Measurements from ENCODE around the gene PXYLP1. TPM values are rescaled to one million over a fixed set of nuclear protein-coding genes. Genes with fewer than 3 reads are reported as not detected.
A peak's percentile ranks its signal among the peaks of the same experiment; 100 is the strongest.

Gene PXYLP1
- total and polyA plus RNA-seq, 9 of the 15 experiments (the other 6 are each of a cell fraction or from before 2014, with no cell fraction given): 0.80 to 2.9 (median 1.3) TPM

DNA sequence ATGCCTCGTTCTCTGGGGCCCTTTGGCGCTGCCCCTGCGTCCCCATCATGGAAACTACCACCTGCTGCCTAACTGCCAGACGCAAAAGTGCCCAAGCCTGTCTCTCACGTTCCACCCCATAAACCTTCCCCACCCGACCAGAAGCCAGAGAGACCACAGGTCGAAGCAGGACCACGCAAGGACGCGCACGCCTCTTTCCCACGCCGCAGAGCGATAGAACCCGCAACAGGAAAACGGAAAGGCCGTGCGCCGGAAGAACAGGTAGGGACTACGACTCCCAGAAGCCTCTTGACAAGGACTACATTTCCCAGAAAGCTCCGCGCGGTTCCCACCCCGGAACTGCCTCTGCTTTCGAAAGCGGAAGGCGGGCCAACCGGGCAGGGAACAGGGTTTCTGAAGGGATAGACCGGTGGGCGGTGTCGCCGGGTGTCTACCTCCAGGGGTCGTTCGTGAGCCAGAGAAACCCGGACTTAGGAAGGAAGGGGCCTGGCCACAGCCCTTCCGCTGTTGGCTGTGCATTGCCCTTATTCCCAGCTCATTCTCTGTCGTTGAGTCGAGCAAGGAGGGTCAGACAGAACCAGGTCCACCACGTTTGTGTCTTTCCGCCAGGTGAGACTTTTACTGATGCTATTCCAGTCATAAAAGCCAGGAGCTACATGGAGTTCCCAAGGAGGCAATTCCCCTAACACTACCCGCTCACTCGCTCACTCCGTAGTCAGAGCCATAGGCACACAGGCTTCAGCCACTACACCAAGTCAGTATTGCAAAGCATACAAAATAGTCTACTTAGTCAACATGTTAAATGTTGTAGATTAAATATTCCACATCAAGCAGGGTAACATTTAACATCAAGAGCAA is 80.1 kb downstream of the PXYLP1 start (continued):
- TF ChIP-seq MYC (IDR thresholded peaks at IDR 0.05; ENCODE audit: low read depth, low read length) (peak; percentile 90), MYC (CRISPR knock-in tag; IDR thresholded peaks at IDR 0.05; ENCODE audit: borderline replicate concordance, low read depth) (no peak; the same call in 1 of the 2 replicates), ZBTB7A (IDR thresholded peaks at IDR 0.05; ENCODE audit: borderline replicate concordance, control insufficient read depth, low read depth, low read length) (peak; percentile 31; the same call in 1 of the 2 replicates), TAF1 (IDR thresholded peaks at IDR 0.05; ENCODE audit: control insufficient read depth, extremely low read depth, insufficient read depth, low read length, severe bottlenecking) (peak; percentile 59), ZNF24 (IDR thresholded peaks at IDR 0.05) (peak; percentile 31; the same call in 1 of the 2 replicates), RBM34 (IDR thresholded peaks at IDR 0.05; ENCODE audit: borderline replicate concordance, insufficient read depth, low read length) (no peak), JUN (IDR thresholded peaks at IDR 0.05; ENCODE audit: borderline replicate concordance, low read depth, low read length) (0 out of 2 replicates have a peak, but pooled peaks have one; percentile 15), JUN (CRISPR knock-in tag; IDR thresholded peaks at IDR 0.05; ENCODE audit: borderline replicate concordance) (no peak; the same call in 1 of the 2 replicates), NRF1 (conservative IDR thresholded peaks at IDR 0.05 in 1 of 2, IDR thresholded peaks at IDR 0.05 in 1 of 2) (peak; percentile 54 to 67; a peak in 3 of 4 replicates), PHF20 (IDR thresholded peaks at IDR 0.05; ENCODE audit: partially characterized antibody) (peak; percentile 92), ERF (CRISPR knock-in tag; IDR thresholded peaks at IDR 0.05) (peak; percentile 62; the same call in 1 of the 2 replicates)
- TF ChIP-seq, protein P1, sequence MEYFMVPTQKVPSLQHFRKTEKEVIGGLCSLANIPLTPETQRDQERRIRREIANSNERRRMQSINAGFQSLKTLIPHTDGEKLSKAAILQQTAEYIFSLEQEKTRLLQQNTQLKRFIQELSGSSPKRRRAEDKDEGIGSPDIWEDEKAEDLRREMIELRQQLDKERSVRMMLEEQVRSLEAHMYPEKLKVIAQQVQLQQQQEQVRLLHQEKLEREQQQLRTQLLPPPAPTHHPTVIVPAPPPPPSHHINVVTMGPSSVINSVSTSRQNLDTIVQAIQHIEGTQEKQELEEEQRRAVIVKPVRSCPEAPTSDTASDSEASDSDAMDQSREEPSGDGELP (CRISPR knock-in tag; IDR thresholded peaks at IDR 0.05; ENCODE audit: borderline replicate concordance): peak; percentile 83
- TF ChIP-seq, protein P2, sequence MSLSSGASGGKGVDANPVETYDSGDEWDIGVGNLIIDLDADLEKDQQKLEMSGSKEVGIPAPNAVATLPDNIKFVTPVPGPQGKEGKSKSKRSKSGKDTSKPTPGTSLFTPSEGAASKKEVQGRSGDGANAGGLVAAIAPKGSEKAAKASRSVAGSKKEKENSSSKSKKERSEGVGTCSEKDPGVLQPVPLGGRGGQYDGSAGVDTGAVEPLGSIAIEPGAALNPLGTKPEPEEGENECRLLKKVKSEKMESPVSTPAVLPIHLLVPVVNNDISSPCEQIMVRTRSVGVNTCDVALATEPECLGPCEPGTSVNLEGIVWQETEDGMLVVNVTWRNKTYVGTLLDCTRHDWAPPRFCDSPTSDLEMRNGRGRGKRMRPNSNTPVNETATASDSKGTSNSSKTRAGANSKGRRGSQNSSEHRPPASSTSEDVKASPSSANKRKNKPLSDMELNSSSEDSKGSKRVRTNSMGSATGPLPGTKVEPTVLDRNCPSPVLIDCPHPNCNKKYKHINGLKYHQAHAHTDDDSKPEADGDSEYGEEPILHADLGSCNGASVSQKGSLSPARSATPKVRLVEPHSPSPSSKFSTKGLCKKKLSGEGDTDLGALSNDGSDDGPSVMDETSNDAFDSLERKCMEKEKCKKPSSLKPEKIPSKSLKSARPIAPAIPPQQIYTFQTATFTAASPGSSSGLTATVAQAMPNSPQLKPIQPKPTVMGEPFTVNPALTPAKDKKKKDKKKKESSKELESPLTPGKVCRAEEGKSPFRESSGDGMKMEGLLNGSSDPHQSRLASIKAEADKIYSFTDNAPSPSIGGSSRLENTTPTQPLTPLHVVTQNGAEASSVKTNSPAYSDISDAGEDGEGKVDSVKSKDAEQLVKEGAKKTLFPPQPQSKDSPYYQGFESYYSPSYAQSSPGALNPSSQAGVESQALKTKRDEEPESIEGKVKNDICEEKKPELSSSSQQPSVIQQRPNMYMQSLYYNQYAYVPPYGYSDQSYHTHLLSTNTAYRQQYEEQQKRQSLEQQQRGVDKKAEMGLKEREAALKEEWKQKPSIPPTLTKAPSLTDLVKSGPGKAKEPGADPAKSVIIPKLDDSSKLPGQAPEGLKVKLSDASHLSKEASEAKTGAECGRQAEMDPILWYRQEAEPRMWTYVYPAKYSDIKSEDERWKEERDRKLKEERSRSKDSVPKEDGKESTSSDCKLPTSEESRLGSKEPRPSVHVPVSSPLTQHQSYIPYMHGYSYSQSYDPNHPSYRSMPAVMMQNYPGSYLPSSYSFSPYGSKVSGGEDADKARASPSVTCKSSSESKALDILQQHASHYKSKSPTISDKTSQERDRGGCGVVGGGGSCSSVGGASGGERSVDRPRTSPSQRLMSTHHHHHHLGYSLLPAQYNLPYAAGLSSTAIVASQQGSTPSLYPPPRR (CRISPR knock-in tag; IDR thresholded peaks at IDR 0.05; ENCODE audit: borderline replicate concordance): 0 out of 2 replicates have a peak, but pooled peaks have one; percentile 12
- TF ChIP-seq, protein P3, sequence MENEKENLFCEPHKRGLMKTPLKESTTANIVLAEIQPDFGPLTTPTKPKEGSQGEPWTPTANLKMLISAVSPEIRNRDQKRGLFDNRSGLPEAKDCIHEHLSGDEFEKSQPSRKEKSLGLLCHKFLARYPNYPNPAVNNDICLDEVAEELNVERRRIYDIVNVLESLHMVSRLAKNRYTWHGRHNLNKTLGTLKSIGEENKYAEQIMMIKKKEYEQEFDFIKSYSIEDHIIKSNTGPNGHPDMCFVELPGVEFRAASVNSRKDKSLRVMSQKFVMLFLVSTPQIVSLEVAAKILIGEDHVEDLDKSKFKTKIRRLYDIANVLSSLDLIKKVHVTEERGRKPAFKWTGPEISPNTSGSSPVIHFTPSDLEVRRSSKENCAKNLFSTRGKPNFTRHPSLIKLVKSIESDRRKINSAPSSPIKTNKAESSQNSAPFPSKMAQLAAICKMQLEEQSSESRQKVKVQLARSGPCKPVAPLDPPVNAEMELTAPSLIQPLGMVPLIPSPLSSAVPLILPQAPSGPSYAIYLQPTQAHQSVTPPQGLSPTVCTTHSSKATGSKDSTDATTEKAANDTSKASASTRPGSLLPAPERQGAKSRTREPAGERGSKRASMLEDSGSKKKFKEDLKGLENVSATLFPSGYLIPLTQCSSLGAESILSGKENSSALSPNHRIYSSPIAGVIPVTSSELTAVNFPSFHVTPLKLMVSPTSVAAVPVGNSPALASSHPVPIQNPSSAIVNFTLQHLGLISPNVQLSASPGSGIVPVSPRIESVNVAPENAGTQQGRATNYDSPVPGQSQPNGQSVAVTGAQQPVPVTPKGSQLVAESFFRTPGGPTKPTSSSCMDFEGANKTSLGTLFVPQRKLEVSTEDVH (IDR thresholded peaks at IDR 0.05; ENCODE audit: low read depth, partially characterized antibody): peak; percentile 88
- TF ChIP-seq, protein P4, sequence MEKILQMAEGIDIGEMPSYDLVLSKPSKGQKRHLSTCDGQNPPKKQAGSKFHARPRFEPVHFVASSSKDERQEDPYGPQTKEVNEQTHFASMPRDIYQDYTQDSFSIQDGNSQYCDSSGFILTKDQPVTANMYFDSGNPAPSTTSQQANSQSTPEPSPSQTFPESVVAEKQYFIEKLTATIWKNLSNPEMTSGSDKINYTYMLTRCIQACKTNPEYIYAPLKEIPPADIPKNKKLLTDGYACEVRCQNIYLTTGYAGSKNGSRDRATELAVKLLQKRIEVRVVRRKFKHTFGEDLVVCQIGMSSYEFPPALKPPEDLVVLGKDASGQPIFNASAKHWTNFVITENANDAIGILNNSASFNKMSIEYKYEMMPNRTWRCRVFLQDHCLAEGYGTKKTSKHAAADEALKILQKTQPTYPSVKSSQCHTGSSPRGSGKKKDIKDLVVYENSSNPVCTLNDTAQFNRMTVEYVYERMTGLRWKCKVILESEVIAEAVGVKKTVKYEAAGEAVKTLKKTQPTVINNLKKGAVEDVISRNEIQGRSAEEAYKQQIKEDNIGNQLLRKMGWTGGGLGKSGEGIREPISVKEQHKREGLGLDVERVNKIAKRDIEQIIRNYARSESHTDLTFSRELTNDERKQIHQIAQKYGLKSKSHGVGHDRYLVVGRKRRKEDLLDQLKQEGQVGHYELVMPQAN (IDR thresholded peaks at IDR 0.05; ENCODE audit: borderline replicate concordance): peak; percentile 84

Data from K562 (cell line).